GM19239 (cell line): Measurements from ENCODE around the gene RNASE2.
"Not testable (repeated sequence)": the region's sequence is repeated elsewhere in the genome, so short reads cannot be mapped to it uniquely, and the experiment has no call there.

ENCODE experiments used
- DNase-seq: peaks from one replicate; pipeline ENCODE4 v3.0.0; 2011; ENCODE audit warnings: low spot score; ENCODE audit not compliant: insufficient read length
- FAIRE-seq: peaks from 2 replicates; lab custom pipeline; 2011; peaks lifted over from hg19 to GRCh38; lab: Jason Lieb, UNC

Gene RNASE2

GRCh38 chr14:20954736-20955537 is at the start of gene RNASE2:
TSS of gene RNASE2 (plus strand) at chr14:20955487. CDS start at chr14:20955772, 285 bp downstream.
- not testable (repeated sequence) for FAIRE-seq, DNase-seq

- FAIRE-seq (no peak), DNase-seq (no peak)
Observed at GRCh38 chr14:20905676-20906075, 49.6 kb upstream of the RNASE2 start.

- FAIRE-seq (no peak), DNase-seq (no peak)
Observed at GRCh38 chr14:20907214-20907613, 48.1 kb upstream of the RNASE2 start.

GRCh38 chr14:20910822-20911221 is 44.5 kb upstream of the RNASE2 start:
- not testable (repeated sequence) for DNase-seq, FAIRE-seq

GRCh38 chr14:20919038-20919756 is 36.1 kb upstream of the RNASE2 start:
- not testable (repeated sequence) for DNase-seq, FAIRE-seq

- not testable (repeated sequence) for FAIRE-seq, DNase-seq
Observed at GRCh38 chr14:20923766-20924297, 31.5 kb upstream of the RNASE2 start.

GRCh38 chr14:20934148-20934762 is 21.0 kb upstream of the RNASE2 start:
- DNase-seq (peak; percentile 2), FAIRE-seq (no peak)

GRCh38 chr14:20935303-20935984 is 19.8 kb upstream of the RNASE2 start:
- DNase-seq (no peak), FAIRE-seq (no peak)

GRCh38 chr14:20945146-20945545 is 10.1 kb upstream of the RNASE2 start:
- not testable (repeated sequence) for DNase-seq, FAIRE-seq

- FAIRE-seq = not testable (repeated sequence)
Observed at GRCh38 chr14:20946707-20947106, 8.6 kb upstream of the RNASE2 start.

GRCh38 chr14:20955538-20955873 is 219 bp downstream of the RNASE2 start:
- FAIRE-seq, DNase-seq: not testable (repeated sequence)

More at GRCh38 chr14:20946707-20947106, 8.6 kb upstream of the RNASE2 start:
- DNase-seq = not testable (repeated sequence)

GRCh38 chr14:20956376-20956976 is 1.2 kb downstream of the RNASE2 start:
- no peak for FAIRE-seq
- no peak for DNase-seq

- not testable (repeated sequence) for DNase-seq, FAIRE-seq
Observed at GRCh38 chr14:20958946-20959345, 3.7 kb downstream of the RNASE2 start.

- DNase-seq (no peak), FAIRE-seq (no peak)
Observed at GRCh38 chr14:20969336-20969735, 14.0 kb downstream of the RNASE2 start.

- FAIRE-seq (no peak), DNase-seq (no peak)
Observed at GRCh38 chr14:20970647-20970982, 15.3 kb downstream of the RNASE2 start.

- FAIRE-seq = peak; percentile 87
Observed at GRCh38 chr14:20970983-20971704, 15.9 kb downstream of the RNASE2 start.

GRCh38 chr14:20971705-20972021 is 16.4 kb downstream of the RNASE2 start:
- FAIRE-seq = no peak
- DNase-seq = no peak

More at GRCh38 chr14:20970983-20971704, 15.9 kb downstream of the RNASE2 start:
- DNase-seq = peak; percentile 75

- no peak for DNase-seq
- no peak for FAIRE-seq
Observed at GRCh38 chr14:20973501-20973900, 18.2 kb downstream of the RNASE2 start.

GRCh38 chr14:20976291-20976690 is 21.0 kb downstream of the RNASE2 start:
- no peak for DNase-seq
- FAIRE-seq = no peak
